ENCODE data around the gene CYTH1.
"Not testable (repeated sequence)": the region's sequence is repeated elsewhere in the genome, so short reads cannot be mapped to it uniquely, and the experiment has no call there.

CYTH1 gene

GRCh38 chr17:78765821-78766220 lies 16.3 kb downstream of the CYTH1 start:
- no peak for DNase-seq (ENCODE audit: low read depth, low spot score)
- H3K27ac ChIP-seq, result peak overlapping the region; percentile 11

GRCh38 chr17:78764871-78765270 lies 17.2 kb downstream of the CYTH1 start:
- no peak overlapping the region for H3K27ac ChIP-seq
- no peak for DNase-seq (ENCODE audit: low read depth, low spot score)

GRCh38 chr17:78763561-78763960 lies 18.5 kb downstream of the CYTH1 start:
- no peak overlapping the region for H3K27ac ChIP-seq
- no peak for DNase-seq (ENCODE audit: low read depth, low spot score)

- no peak for DNase-seq (ENCODE audit: low read depth, low spot score)
- H3K27ac ChIP-seq, result no peak overlapping the region
Measured at GRCh38 chr17:78761789-78762406, 20.2 kb downstream of the CYTH1 start.

- DNase-seq (ENCODE audit: low read depth, low spot score), result no peak
- no peak overlapping the region for H3K27ac ChIP-seq
Measured at GRCh38 chr17:78759969-78760352, 22.1 kb downstream of the CYTH1 start.

GRCh38 chr17:78759203-78759968 lies 22.7 kb downstream of the CYTH1 start:
- H3K27ac ChIP-seq, result no peak overlapping the region
- no peak for DNase-seq (ENCODE audit: low read depth, low spot score)

GRCh38 chr17:78753316-78754250 lies 28.5 kb downstream of the CYTH1 start:
- DNase-seq (ENCODE audit: low read depth, low spot score), result no peak
- no peak overlapping the region for H3K27ac ChIP-seq

GRCh38 chr17:78751447-78752161 lies 30.5 kb downstream of the CYTH1 start:
- DNase-seq (ENCODE audit: low read depth, low spot score), result no peak
- no peak overlapping the region for H3K27ac ChIP-seq

- not testable (repeated sequence) for H3K27ac ChIP-seq; DNase-seq (ENCODE audit: low read depth, low spot score)
Measured at GRCh38 chr17:78751000-78751399, 31.1 kb downstream of the CYTH1 start.

GRCh38 chr17:78748730-78749317 lies 33.2 kb downstream of the CYTH1 start:
- peak overlapping the region; percentile 86 for H3K27ac ChIP-seq
- peak; percentile 62 for DNase-seq (ENCODE audit: low read depth, low spot score)

- DNase-seq (ENCODE audit: low read depth, low spot score), result no peak
- peak overlapping the region; percentile 86 for H3K27ac ChIP-seq
Measured at GRCh38 chr17:78748048-78748729, 33.9 kb downstream of the CYTH1 start.

- DNase-seq (ENCODE audit: low read depth, low spot score), result no peak
- H3K27ac ChIP-seq, result peak overlapping the region; percentile 86
Measured at GRCh38 chr17:78747488-78747887, 34.6 kb downstream of the CYTH1 start.

- no peak for DNase-seq (ENCODE audit: low read depth, low spot score)
- H3K27ac ChIP-seq, result peak overlapping the region; percentile 86
Measured at GRCh38 chr17:78746949-78747269, 35.2 kb downstream of the CYTH1 start.

- peak overlapping the region; percentile 86 for H3K27ac ChIP-seq
- no peak for DNase-seq (ENCODE audit: low read depth, low spot score)
Measured at GRCh38 chr17:78746263-78746948, 35.7 kb downstream of the CYTH1 start.

GRCh38 chr17:78745407-78746088 lies 36.5 kb downstream of the CYTH1 start:
- H3K27ac ChIP-seq, result no peak overlapping the region
- no peak for DNase-seq (ENCODE audit: low read depth, low spot score)

GRCh38 chr17:78742901-78743300 lies 39.2 kb downstream of the CYTH1 start:
- H3K27ac ChIP-seq, result no peak overlapping the region
- DNase-seq (ENCODE audit: low read depth, low spot score), result no peak

GRCh38 chr17:78741644-78742284 lies 40.3 kb downstream of the CYTH1 start:
- DNase-seq (ENCODE audit: low read depth, low spot score), result no peak
- H3K27ac ChIP-seq, result no peak overlapping the region
